GM13977 (cell line): Measurements from ENCODE around the gene CHD1L.
"Not testable (repeated sequence)": the region's sequence is repeated elsewhere in the genome, so short reads cannot be mapped to it uniquely, and the experiment has no call there.

ENCODE experiments used
- DNase-seq: peaks from one replicate; pipeline ENCODE4 v3.0.0; 2012; ENCODE audit warnings: low spot score
- CTCF ChIP-seq: IDR thresholded peaks from 2 replicates; pipeline ENCODE4 v1.5.1; 2012; ENCODE audit warnings: mild to moderate bottlenecking, control low read depth; ENCODE audit not compliant: insufficient read depth; ENCODE audit errors: extremely low read depth, missing control alignments
- in situ Hi-C: fragments of 300-500 bp; cut with MboI; formaldehyde crosslinking; loops from one replicate; pipeline ENCODE4 v1.12.0; 2022; ENCODE audit warnings: low sequenced_read_pairs, low pct_unique_long_range_greater_than_20kb, mixed read lengths, inconsistent platforms; ENCODE audit not compliant: unreplicated experiment

CHD1L gene

GRCh38 chr1:147283011-147283410 lies 40.5 kb downstream of the CHD1L start:
- in situ Hi-C loops, result loop anchor here (25.0 kb wide), 1 partner anchor 604 kb away; no protein-coding TSS in a partner anchor
- no peak for DNase-seq
- no peak for TF ChIP-seq CTCF

- no peak for DNase-seq
- no peak for TF ChIP-seq CTCF
- in situ Hi-C loops, result loop anchor here (25.0 kb wide), 1 partner anchor 600 kb away; no protein-coding TSS in a partner anchor
Observed at GRCh38 chr1:147287133-147287865, 44.8 kb downstream of the CHD1L start.

GRCh38 chr1:147292012-147292411 lies 49.5 kb downstream of the CHD1L start:
- TF ChIP-seq CTCF, result no peak
- in situ Hi-C loops, result loop anchor here (25.0 kb wide), 1 partner anchor 595 kb away; no protein-coding TSS in a partner anchor
- no peak for DNase-seq

GRCh38 chr1:147292631-147293251 lies 50.3 kb downstream of the CHD1L start:
- DNase-seq, result no peak
- in situ Hi-C loops, result loop anchor here (25.0 kb wide), 1 partner anchor 595 kb away; no protein-coding TSS in a partner anchor
- no peak for TF ChIP-seq CTCF

- DNase-seq, result no peak
- in situ Hi-C loops, result loop anchor here (25.0 kb wide), 1 partner anchor 590 kb away; no protein-coding TSS in a partner anchor
- no peak for TF ChIP-seq CTCF
Observed at GRCh38 chr1:147297438-147297837, 55.0 kb downstream of the CHD1L start.

- in situ Hi-C loops, DNase-seq: not testable (repeated sequence)
Observed at GRCh38 chr1:147305803-147306202, 63.3 kb downstream of the CHD1L start.

GRCh38 chr1:147316968-147317367 lies 74.5 kb downstream of the CHD1L start:
- in situ Hi-C loops, result no loop called here
- no peak for DNase-seq
- no peak for TF ChIP-seq CTCF

- in situ Hi-C loops, DNase-seq: not testable (repeated sequence)
Observed at GRCh38 chr1:147326933-147327687, 84.6 kb downstream of the CHD1L start.
